Peyer's patch (tissue), 4 donors: Measurements from ENCODE around the gene MCUB.

ENCODE experiments used
- CTCF ChIP-seq, 6 experiments: fragments of 450-650 bp in 4 of 6; fragments of 200-600 bp in 2 of 6; sonication (generic) in 1 of 6; IDR thresholded peaks; one replicate each; pipeline ENCODE4 v1.5.1; 2017 to 2019; ENCODE audit warnings: antibody characterized with exemption in 6 of 6, mild to moderate bottlenecking in 3 of 6, moderate library complexity in 1 of 6
- POLR2A ChIP-seq, 2 donors: fragments of 450-650 bp; IDR thresholded peaks; one replicate each; pipeline ENCODE4 v1.5.1; 2017; ENCODE audit warnings: antibody characterized with exemption in 2 of 2, mild to moderate bottlenecking in 2 of 2, moderate library complexity in 2 of 2

- TF ChIP-seq CTCF (IDR thresholded peaks at IDR 0.05) (no peak), POLR2A (IDR thresholded peaks at IDR 0.05) (no peak)
Observed at GRCh38 chr4:109611045-109611646, 51.1 kb downstream of the MCUB start.
